Eye (tissue), 1 donor: Measurements from ENCODE around the gene NPC1.
"Not testable (repeated sequence)": the region's sequence is repeated elsewhere in the genome, so short reads cannot be mapped to it uniquely, and the experiment has no call there.

Experiments used
- DNase-seq: peaks from one replicate; pipeline ENCODE4 v3.0.0-alpha.2; 2015

The NPC1 gene

DNA sequence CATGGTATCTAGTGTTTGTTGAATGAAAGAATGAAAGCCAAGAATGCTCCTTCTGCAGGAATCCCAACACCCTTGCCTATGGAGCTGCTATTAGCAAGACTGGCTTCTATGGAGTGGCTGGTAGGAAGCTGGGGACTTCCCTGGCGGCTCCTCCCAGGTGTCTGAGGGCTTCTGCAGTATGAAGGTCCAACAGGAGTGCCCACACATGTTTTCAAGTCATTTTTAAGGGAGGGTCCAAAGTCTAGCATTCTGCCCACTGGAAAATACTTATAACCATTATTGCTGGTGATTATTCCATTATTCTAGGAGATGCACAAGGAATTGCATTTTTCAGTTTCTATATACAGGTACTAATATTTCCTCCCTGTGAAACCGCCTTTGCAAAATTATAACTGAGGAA lies 21.9 kb upstream of the NPC1 start:
- no peak for DNase-seq

DNA sequence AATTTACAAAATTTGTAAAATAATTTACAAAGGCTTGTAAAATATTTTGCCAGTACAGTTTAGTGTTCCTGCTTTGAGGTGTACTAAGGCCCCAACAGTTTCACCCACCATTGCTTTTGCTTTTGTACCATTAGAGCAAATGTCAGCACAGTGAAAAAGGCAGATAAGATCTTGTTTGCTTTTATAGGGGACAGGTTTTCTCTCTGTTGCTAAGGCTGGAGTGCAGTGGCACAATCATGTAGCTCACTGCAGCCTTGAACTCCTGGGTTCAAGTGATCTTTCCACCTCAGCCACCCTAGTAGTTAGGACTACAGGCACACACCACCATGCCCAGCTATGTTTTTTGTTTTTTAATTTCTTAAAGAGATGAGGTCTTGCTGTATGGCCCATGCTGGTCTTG lies 19.6 kb upstream of the NPC1 start:
- no peak for DNase-seq

DNA sequence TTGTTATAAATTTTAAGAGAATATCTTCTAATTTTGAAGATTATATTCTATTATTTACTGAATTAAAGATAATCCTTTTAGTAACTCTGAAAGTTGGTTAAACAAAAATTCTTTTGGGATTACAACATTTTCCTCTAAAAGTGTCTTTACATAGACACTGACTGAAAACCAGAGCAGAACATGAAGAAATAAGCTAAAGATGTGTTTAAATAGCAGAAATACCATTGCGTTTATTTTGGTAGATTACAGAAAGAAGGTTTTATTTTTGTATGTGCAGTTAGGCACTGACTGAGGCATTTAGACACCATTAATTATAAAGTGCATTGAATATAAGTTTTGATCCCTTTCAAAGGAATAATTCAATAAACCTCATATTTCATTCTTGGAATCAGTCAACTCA lies 13.5 kb upstream of the NPC1 start:
- no peak for DNase-seq

DNA sequence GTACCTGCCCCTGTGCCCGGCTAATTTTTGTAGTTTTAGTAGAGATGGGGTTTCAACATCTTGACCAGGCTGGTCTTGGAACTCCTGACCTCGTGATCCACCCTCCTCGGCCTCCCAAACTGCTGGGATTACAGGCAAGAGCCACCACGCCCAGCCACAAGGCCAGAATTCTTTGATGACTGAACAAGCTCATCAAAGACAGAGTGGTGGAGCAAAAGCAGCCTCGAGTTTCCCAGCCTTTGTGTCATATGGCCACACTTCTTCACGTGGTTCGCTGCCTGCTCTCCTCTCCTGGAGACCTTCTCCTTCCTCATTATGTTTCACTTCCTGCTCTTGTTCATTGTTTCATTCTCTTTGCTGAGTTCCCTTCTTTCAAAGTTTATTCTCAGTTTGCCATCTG lies 9.9 kb upstream of the NPC1 start:
- DNase-seq: no peak

- DNase-seq: no peak
Measured at GRCh38 chr18:23595591-23595990, 9.3 kb upstream of the NPC1 start.

GRCh38 chr18:23593720-23594119 lies 7.4 kb upstream of the NPC1 start:
- no peak for DNase-seq

DNA sequence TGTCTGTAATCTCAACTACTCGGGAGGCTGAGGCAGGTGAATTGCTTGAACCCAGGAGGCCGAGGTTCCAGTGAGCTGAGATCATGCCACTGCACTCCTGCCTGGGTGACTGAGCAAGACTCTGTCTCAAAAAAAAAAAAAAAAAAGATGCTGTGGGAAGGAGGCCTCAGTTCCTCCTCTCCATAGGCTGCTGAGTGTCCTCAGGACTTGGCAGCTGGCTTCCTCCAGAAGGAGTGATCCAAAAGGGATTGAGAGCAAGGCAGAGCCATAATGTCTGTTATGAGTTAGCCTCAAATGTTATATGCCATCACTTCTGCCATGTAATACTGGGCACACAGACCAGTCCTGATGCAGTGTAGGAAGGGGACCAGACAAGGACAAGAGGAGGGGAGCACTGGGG lies 6.6 kb upstream of the NPC1 start:
- no peak for DNase-seq

DNA sequence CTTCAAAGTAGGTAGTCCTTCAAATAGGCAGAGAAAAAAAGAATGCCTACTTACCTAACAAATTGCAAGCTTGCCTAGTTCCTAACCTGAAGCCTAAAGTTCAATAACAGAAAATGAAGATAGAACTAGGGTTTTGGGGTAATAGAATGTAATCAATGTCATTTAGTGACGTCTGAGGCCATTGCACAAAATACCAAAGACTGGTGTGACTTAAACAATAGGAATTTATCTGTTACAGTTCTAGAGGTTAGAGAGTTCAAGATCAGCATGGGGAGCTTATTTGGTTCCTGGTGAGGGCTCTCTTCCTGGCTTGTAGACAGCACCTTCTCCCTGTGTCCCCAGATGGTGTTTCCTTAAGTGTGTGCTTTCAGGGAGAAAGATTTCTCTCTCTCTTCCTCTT lies 4.7 kb upstream of the NPC1 start:
- no peak for DNase-seq

DNA sequence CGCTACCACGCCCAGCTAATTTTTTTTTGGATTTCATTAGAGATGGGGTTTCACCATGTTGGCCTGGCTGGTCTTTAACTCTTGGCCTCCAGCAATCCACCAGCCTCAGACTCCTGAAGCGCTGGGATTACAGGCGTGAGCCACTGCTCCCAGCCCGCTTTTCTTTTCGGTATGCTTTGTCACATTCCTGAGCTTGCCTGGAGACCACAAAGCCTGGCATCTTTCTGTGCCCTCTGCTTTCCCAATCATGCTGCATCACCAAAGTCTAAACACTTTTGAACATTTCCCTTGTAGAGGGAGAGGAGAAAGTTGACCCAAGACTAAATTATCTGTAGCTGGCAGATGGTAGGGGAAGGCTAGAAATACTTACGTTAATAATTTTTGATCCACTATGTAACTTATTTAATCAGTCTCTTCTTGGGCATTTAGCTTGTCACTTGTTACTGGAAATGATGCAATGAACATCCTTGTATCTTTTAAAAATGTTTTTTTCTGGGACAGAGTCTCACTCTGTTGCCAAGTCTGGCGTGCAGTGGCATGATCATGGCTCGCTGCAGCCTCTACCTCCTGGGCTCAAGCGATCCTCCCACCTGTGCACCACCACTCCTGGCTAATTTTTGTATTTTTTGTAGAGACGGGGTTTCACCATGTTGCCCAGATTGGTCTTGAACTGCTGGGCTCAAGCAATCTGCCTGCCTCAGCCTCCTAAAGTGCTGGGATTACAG lies 2.7 kb upstream of the NPC1 start:
- DNase-seq: no peak

DNA sequence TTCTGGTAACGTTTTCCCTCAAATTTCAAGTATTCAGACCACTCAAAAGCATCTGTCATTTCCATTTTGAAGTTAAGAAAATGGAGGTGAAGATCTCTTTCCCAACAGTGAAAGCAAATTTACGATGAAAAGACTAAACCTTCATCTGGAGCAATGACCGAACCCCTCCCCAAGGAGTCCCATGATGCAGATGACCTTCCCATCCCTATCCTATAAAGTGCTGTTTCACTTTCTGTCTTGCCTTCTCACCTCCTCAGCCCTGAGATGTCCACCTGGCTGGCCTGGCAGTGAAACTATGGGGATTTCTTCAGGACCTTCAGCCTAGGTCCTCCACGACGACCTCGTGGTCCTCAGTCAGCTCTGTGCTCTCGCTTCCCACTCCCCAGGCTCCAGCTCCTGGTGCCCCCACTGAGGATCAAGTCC lies 925 bp upstream of the NPC1 start:
- no peak for DNase-seq

DNA sequence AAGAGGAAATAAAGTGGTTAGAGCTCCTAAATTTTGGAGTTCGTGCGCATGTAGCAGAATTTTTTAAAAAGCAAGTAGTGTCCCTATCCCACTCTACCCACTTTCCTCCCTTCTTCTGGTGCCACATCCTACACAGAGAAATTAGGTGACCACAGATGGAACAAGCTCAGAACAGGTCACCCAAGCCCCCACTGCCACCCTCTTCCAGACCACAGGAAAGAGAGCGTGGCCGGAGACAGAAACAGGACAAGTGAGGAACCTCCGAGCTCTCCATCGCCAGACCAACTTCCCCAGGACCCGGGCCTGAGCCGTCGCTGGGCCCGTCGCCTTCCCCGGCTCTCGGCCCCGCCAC lies 433 bp downstream of the NPC1 start:
- DNase-seq: no peak

DNA sequence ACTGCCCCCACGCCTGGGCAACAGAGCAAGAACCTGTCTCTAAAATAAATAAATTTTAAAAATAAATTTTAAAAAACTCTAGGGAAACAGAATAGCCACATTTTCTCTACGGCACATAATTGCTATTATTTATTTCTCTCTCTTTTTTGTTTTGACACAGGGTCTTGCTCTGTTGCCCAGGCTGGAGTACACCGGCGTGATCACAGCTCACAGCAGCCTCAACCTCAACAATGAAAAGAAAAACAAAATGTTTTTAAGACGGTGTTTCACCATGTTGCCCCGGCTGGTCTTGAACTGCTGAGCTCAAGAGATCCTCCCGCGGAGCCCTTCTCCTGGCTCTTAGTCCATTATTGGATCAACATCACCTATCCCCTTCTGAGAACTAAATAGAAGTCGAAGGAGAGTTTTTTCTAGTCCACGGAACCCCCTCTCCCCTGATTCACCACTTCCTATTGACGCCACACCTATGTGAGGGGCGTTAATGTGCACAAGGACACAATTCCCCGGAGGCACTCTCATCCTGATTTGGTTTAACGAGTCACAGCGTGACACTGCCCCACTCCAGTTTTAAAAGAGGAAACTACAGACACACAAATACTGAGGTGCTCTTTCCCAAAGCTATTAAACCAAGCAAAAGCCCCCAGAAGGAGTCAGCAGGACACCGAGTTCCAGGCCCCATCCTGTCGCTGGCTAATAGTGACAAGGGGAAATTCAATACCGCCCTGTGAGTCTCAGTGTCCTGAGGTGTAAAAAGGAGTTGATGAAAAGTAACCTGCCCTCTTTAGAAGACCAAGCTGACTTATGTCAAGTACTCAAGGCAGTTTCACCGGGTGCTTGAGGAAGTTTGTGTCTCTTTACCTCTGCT lies 1.1 kb downstream of the NPC1 start:
- DNase-seq: peak; percentile 44

DNA sequence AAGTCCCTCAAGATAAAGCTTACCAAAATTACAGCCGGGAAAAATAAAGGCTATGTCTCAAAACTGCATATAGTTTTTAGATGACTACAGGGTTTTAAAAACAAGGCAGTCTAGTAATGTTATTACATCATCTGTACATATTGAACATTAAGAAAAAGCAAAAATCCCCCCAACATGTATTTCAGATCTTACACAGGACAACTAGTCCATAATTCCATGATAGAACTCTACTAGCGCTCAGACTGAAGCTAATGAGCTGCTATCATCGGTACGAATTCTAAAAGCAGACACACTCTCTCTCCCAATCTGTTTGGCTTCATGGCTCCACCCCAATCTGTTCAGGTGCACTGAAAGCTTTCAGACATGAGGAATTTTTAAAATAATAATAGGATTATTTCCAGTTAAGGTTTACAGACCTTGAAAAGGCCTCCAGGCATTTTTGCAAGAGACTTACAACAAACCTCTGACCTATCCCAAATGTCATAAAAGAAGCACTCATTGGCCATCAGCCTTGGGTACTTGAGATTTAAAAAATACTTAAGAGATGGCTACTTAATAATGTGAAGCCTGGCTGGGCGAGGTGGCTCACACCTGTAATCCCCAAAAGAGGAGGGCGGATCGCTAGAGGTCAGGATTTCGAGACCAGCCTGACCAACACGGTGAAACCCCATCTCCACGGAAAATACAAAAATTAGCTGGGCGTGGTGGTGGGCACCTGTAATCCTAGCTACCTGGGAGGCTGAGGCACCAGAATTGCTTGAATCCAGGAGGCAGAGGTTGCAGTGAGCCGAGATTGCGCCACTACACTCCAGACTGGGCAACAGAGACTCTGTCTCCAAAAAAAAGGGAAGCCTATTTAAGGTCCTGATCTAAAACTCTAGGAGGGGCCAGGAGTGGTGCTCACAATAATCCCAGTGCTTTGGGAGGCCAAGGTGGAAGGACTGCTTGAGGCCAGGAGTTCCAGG lies 2.0 kb downstream of the NPC1 start:
- DNase-seq: no peak

- no peak for DNase-seq
Measured at GRCh38 chr18:23583071-23583865, 3.0 kb downstream of the NPC1 start.

DNA sequence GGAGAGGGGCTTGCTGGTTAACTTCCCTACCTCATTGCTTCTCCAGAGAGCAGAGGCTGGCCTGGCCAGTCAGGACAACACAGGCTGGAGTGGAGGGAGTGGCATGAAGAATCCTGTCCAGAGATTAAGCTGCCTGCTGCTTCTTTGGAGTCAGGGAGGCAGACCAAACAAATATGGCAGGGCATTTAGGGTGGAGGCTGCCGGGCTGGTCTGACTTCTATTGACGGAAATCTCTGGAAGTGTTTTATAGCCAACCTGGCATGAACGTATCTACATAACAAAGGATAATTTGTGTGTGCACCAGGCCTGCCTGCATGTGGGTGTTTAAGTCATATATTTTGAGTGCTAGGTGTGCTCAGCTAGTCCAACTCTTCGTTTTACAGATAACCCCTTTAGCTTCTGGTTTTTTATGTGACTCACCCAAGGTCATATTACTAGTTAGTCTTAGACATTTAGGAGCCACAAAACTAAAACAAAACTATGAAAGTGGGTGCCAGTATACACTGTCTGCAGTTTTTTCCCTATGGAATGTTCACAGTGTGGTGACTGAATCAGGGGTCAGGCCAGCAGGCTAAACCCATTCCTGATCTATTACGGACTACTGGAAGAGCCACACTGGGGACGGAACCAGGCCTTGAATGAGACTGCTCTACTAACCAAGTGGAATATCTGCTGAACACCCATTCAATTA lies 5.5 kb downstream of the NPC1 start:
- DNase-seq: no peak

DNA sequence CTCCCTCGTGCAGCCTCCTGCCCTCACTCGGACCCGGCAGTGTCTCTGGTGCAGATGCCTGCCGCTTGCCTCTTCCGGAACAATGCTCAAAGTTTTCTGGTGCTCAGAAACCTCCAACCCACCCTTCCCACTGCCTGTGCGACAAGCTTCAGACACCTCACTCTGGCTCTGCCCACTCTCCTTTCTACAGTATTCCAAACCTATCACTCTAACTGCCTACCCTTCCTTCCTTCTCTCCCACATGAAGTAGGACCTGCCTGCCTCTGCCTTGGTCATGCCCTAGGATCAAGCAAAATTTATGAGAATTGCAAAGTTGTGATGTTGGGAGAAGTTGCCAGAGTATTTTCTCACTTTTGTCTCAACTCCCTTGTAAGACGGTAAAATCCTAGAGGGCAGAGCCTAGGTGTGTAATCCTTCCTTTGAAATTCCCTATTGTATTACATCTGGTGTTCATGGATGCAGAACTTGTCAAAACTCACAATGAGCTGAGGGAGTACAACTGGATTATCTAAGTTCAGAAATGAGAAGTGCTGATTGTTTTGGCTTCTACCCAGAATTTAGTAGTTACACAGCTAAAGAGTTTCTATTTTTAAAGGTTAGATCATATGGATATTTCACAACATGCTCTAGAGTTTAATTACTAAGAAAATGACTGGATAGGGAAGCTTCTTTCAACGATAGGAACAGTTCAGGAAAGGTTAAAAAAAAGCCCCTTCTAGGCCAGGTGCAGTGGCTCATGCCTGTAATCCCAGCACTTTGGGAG lies 7.2 kb downstream of the NPC1 start:
- no peak for DNase-seq

DNA sequence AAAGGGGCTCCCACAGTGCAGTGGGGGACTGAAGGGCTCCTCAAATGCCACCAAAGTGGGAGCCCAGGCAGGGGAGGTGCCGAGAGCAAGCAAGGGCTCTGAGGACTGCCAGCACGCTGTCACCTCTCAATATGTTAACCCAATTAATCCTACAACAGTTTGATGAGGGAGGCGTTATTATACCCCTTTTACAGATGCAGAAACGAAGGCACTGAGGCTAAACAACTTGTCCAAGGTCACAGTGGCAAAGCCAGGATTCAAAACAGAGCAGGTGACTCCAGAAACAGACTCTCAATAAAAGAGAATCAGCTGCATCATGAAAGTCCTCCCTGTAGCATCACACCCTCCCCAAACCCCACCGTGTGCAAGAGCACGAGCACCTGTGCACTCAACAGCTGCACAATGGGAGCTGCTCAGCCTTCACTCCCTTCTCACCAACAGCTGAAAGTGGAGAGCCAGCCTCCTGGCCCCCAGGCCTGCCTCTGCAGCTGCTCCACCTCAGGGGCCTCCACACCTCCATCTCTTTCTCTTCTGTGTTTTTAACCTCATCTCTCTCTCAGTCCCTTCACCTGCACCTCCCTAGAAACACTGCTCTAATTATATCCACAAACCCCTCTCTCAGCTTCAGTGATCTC lies 8.1 kb downstream of the NPC1 start:
- no peak for DNase-seq

- DNase-seq: not testable (repeated sequence)
Measured at GRCh38 chr18:23577521-23577920, 8.8 kb downstream of the NPC1 start.

DNA sequence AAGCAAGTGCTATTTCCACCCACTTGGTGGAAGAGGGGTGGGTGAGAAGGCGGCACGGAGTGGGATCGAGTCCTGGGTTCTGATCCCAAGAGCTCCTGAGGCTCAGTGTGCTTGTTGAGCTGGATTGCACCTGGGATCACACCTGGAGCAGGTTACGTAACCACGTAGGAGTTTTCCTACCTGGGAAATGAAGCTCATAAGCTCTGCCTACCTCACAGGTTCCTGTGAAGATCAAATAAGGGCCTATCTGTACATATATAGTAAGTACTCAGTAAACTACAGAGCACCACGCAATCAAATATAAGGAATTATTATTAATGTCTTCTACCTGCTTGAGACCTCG lies 11.0 kb downstream of the NPC1 start:
- DNase-seq: no peak

- DNase-seq: no peak
Measured at GRCh38 chr18:23574611-23575308, 11.5 kb downstream of the NPC1 start.
